BLaER1 (cell line): ENCODE results near the gene C10orf88.

ENCODE experiments used
- H3K27ac ChIP-seq: shearing (Covaris generic); formaldehyde crosslinking; 2 replicates; pipeline ENCODE4 v1.8.1; 2022
- H3K27me3 ChIP-seq: shearing (Covaris generic); formaldehyde crosslinking; 2 replicates; pipeline ENCODE4 v1.8.1; 2022
- H3K36me3 ChIP-seq: shearing (Covaris generic); formaldehyde crosslinking; 2 replicates; pipeline ENCODE4 v1.8.1; 2022
- H3K4me1 ChIP-seq: shearing (Covaris generic); formaldehyde crosslinking; 2 replicates; pipeline ENCODE4 v1.8.1; 2022
- H3K4me2 ChIP-seq: shearing (Covaris generic); formaldehyde crosslinking; 2 replicates; pipeline ENCODE4 v1.8.1; 2022
- H3K4me3 ChIP-seq: shearing (Covaris generic); formaldehyde crosslinking; 2 replicates; pipeline ENCODE4 v1.8.1; 2022
- H3K9ac ChIP-seq: shearing (Covaris generic); formaldehyde crosslinking; 2 replicates; pipeline ENCODE4 v1.8.1; 2022
- H3K9me3 ChIP-seq: shearing (Covaris generic); formaldehyde crosslinking; 2 replicates; pipeline ENCODE4 v1.8.1; 2022
- H4K20me1 ChIP-seq: shearing (Covaris generic); formaldehyde crosslinking; 2 replicates; pipeline ENCODE4 v1.8.1; 2022
- Cebpa-rat ChIP-seq: shearing (Covaris generic); IDR thresholded peaks from 2 replicates; pipeline ENCODE4 v1.8.1; 2022

C10orf88 gene

GRCh38 chr10:122968698-122969097 lies 14.7 kb upstream of the C10orf88 start:
- H3K9ac ChIP-seq = no peak overlapping the region
- peaks cover 19% of the 10 kb centered on the region for H3K36me3 ChIP-seq
- H3K4me2 ChIP-seq = no peak overlapping the region
- no peak overlapping the region for H3K4me3 ChIP-seq
- H4K20me1 ChIP-seq = no peaks in the 10 kb centered on the region
- H3K27me3 ChIP-seq = no peaks in the 10 kb centered on the region
- peaks cover 52% of the 10 kb centered on the region for H3K9me3 ChIP-seq
- H3K4me1 ChIP-seq = no peaks in the 10 kb centered on the region
- no peak overlapping the region for H3K27ac ChIP-seq
- no peak for TF ChIP-seq Cebpa-rat

DNA sequence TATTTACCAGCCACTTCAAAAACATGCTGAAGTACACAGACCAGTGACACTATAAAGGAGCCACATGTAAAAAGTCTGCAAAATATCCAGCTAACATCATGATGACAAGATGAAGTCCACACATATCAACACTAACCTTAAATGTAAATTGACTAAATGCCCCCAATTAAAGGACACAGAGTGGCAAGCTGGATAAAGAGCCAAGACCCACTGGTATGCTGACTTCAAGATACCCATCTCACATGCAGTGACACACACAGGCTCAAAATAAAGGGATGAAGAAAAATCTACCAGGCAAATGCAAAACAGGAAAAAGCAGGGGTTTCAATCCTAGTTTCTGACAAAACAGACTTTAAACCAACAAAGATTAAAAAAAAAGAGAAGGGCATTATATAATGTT lies 12.9 kb upstream of the C10orf88 start:
- Histone ChIP-seq H3K4me1 (no peaks in the 10 kb centered on the region), H3K9me3 (peaks cover 61% of the 10 kb centered on the region), H4K20me1 (no peaks in the 10 kb centered on the region), H3K27me3 (no peaks in the 10 kb centered on the region), H3K27ac (no peak overlapping the region), H3K36me3 (peaks cover 19% of the 10 kb centered on the region), H3K9ac (no peak overlapping the region), H3K4me3 (no peak overlapping the region), H3K4me2 (no peak overlapping the region)
- no peak for TF ChIP-seq Cebpa-rat

DNA sequence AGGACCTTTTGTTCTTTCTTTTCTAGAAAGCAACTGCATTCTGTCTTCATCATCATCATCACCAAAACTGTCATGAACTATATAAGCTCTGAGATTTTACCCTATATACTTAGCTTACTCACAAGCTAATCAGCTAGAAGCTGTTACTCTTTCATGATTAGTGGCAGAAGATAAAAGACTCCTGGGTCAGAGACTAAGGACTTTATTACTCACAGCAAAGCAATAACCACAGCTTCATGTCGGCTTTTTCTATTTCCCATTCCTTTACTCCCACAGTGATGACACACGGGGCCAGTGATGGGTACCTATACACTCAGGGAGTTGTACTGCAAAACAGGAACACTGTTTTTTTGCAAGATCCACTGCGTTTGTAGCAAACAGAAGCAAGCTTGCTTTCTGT lies 8.4 kb upstream of the C10orf88 start:
- no peak overlapping the region for H3K27ac ChIP-seq
- no peaks in the 10 kb centered on the region for H3K4me1 ChIP-seq
- TF ChIP-seq Cebpa-rat = no peak
- no peak overlapping the region for H3K4me3 ChIP-seq
- H4K20me1 ChIP-seq = no peaks in the 10 kb centered on the region
- peaks cover 43% of the 10 kb centered on the region for H3K9me3 ChIP-seq
- H3K36me3 ChIP-seq = peaks cover 19% of the 10 kb centered on the region
- no peak overlapping the region for H3K9ac ChIP-seq
- no peaks in the 10 kb centered on the region for H3K27me3 ChIP-seq
- H3K4me2 ChIP-seq = no peak overlapping the region

- no peak for TF ChIP-seq Cebpa-rat
- no peaks in the 10 kb centered on the region for H3K27me3 ChIP-seq
- no peaks in the 10 kb centered on the region for H4K20me1 ChIP-seq
- peaks cover 4% of the 10 kb centered on the region; the same call in 1 of the 2 replicates for H3K36me3 ChIP-seq
- no peak overlapping the region for H3K4me3 ChIP-seq
- no peak overlapping the region for H3K4me2 ChIP-seq
- H3K27ac ChIP-seq = no peak overlapping the region
- peaks cover 18% of the 10 kb centered on the region for H3K4me1 ChIP-seq
- no peak overlapping the region for H3K9ac ChIP-seq
- H3K9me3 ChIP-seq = peaks cover 10% of the 10 kb centered on the region; the same call in 1 of the 2 replicates
Measured at GRCh38 chr10:122957474-122957873, 3.4 kb upstream of the C10orf88 start.

DNA sequence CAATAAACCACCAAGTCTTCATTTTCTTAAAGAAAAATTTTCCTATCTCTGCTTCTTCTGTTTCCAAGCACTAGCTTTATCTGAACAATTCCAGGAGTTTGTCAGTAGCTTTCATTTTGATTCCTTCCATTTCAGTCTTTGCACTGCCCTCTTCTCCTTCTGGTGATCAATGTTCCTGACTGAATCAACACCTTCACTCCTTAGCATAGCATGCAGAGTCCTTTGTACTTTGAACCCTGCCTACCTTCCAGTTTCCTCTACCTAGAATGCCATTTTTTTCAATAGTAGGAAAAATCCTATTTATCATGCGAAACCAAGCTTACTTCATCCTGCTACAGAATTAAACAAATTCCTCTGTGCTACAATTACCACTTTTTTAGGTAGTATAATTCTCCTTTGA lies 1.9 kb upstream of the C10orf88 start:
- Histone ChIP-seq H3K4me2 (no peak overlapping the region), H3K36me3 (peaks cover 4% of the 10 kb centered on the region; the same call in 1 of the 2 replicates)

DNA sequence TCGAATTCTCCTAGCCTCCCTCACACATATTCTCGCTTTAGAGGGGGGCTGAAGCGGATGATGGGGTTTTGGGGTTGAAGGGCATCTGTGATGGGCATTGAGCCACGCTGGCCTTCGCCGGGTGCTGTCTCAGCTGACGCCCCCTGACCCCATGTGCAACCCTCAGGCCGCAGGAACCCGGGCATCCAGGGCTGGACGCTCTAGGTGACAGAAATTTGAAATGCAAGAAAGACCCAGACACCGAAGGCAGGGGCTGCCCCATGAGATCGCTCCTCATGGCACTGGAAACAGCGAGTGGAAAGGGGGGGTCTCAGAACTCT lies 664 bp upstream of the C10orf88 start:
- H3K4me1 ChIP-seq = peaks cover 39% of the 10 kb centered on the region
- no peak for TF ChIP-seq Cebpa-rat
- peak overlapping the region; percentile 80 for H3K4me3 ChIP-seq
- H3K9me3 ChIP-seq = peaks cover 10% of the 10 kb centered on the region; the same call in 1 of the 2 replicates
- H3K4me2 ChIP-seq = peak overlapping the region; percentile 94
- H4K20me1 ChIP-seq = no peaks in the 10 kb centered on the region
- H3K9ac ChIP-seq = no peak overlapping the region
- no peaks in the 10 kb centered on the region for H3K27me3 ChIP-seq
- H3K27ac ChIP-seq = peak overlapping the region; percentile 42; the same call in 1 of the 2 replicates
- H3K36me3 ChIP-seq = peaks cover 11% of the 10 kb centered on the region; the same call in 1 of the 2 replicates

More for the DNA sequence above, 1.9 kb upstream of the C10orf88 start:
- Histone ChIP-seq H3K9me3 (peaks cover 10% of the 10 kb centered on the region; the same call in 1 of the 2 replicates), H3K27me3 (no peaks in the 10 kb centered on the region), H4K20me1 (no peaks in the 10 kb centered on the region), H3K27ac (no peak overlapping the region), H3K4me3 (no peak overlapping the region), H3K4me1 (peaks cover 34% of the 10 kb centered on the region), H3K9ac (no peak overlapping the region)
- no peak for TF ChIP-seq Cebpa-rat

DNA sequence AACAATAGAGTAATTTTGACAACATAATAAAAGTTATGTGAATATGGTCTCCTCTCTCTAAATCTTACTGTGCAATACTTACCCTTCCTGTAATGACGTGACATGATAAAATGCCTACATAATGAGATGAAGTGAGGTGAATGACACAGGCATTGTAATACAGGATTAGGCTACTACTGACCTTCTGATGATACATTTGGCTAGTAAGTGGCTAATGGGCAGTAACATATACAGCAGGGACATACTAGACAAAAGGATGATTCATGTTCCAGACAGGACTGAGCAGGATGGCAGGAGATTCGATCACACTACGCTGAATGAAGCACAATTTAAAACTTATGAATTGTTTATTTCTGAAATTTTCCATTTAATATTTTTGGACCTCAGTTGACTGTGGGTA lies 4.7 kb downstream of the C10orf88 start:
- Histone ChIP-seq H3K36me3 (peaks cover 58% of the 10 kb centered on the region), H3K9ac (no peak overlapping the region), H3K9me3 (no peaks in the 10 kb centered on the region), H3K4me2 (no peak overlapping the region), H3K27ac (no peak overlapping the region), H4K20me1 (no peaks in the 10 kb centered on the region), H3K27me3 (no peaks in the 10 kb centered on the region), H3K4me3 (no peak overlapping the region), H3K4me1 (peaks cover 30% of the 10 kb centered on the region)
- no peak for TF ChIP-seq Cebpa-rat

DNA sequence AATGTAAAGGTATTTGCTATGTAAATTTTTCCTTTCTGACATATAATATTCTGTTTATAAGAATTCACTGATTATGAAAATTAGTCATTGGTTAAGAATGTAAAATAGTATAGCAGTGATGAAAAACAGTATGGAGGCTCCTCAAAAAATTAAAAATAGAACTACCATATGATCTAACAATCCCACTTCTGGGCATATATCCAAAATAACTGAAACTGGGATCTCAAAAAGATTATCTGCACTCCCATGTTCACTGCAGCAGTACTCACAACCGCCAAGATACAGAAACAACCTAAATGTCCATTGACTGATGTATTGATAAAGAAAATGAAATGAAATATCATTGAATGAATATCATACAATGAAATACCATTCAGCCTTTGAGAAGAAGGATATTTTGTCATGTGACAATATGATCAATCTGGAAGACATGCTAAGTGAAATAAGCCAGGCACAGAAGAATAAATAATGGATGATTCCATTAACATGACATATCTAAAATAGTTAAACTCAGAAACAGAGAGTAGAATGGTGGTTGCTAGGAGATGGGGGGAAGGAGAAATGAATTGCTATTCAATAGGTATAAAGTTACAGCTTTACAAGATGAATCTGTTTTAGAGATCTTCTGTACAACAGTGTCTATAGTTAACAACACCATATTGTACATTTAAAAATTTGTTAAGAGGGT lies 14.0 kb downstream of the C10orf88 start:
- H3K4me1 ChIP-seq = no peaks in the 10 kb centered on the region
- no peak overlapping the region for H3K4me3 ChIP-seq
- peaks cover 43% of the 10 kb centered on the region for H3K36me3 ChIP-seq
- TF ChIP-seq Cebpa-rat = no peak
- no peaks in the 10 kb centered on the region for H4K20me1 ChIP-seq
- peaks cover 7% of the 10 kb centered on the region for H3K9me3 ChIP-seq
- no peak overlapping the region for H3K27ac ChIP-seq
- no peaks in the 10 kb centered on the region for H3K27me3 ChIP-seq
- H3K9ac ChIP-seq = no peak overlapping the region
- H3K4me2 ChIP-seq = no peak overlapping the region

DNA sequence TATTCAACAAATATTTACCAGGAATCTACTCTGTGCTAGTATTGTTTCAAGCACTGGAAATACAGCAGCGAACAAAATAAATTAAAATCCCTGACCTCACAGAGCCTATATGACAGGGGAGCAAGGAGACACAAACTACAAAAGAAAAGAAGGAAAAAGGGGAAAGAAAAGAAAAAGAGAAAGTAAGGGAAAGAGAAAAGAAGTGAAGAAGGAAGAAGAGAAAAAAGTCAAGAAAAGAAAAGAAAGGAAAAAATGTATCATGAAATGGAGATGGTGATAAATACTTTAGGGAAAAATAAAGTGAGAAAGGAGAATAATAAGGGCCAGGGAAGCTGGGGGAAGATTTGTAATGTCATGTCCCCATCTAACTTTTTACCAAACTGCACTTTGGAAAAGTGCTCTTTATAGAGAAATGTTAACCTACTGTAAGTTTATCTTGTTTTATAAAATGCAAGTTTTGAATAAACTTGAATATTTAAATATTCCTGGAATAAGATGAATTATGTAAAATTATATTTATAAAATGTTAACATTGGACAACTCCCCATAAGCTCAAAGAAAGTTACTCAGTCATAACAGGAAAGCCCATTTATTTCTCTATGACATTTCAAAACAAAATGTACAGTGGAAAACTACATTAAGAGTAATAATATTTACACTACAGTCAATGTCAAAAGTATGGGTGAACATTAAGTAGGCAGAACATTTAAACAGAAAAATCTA lies 14.7 kb downstream of the C10orf88 start:
- no peak for TF ChIP-seq Cebpa-rat
- no peak overlapping the region for H3K4me3 ChIP-seq
- H3K27ac ChIP-seq = no peak overlapping the region
- H3K27me3 ChIP-seq = no peaks in the 10 kb centered on the region
- H4K20me1 ChIP-seq = no peaks in the 10 kb centered on the region
- H3K9ac ChIP-seq = no peak overlapping the region
- H3K9me3 ChIP-seq = peaks cover 7% of the 10 kb centered on the region
- H3K4me1 ChIP-seq = no peaks in the 10 kb centered on the region
- peaks cover 40% of the 10 kb centered on the region for H3K36me3 ChIP-seq
- H3K4me2 ChIP-seq = no peak overlapping the region
